SK-N-SH (cell line): ENCODE data around the gene DBP. TPM values are rescaled to one million over a fixed set of nuclear protein-coding genes. Genes with fewer than 3 reads are reported as not detected.

Source experiments
- CTCF ChIA-PET: fragments of 300-600, 350-600 bp; formaldehyde crosslinking; extraction: SDS; loops from one replicate; lab custom pipeline; 2021; lab: Yijun Ruan, JAX
- POLR2A ChIA-PET: fragments of 350-600 bp; sonication (Branson Sonifier 250); formaldehyde crosslinking; extraction: SDS; loops from one replicate; lab custom pipeline; 2020; ENCODE audit warnings: antibody characterized with exemption, inconsistent platforms; lab: Yijun Ruan, JAX
- DNase-seq: peaks from one replicate; pipeline ENCODE4 v3.0.0; 2012
- H2AFZ ChIP-seq: fragments of 200-600 bp; sonication (generic); 2 replicates; pipeline ENCODE4 v1.8.1; 2016; ENCODE audit warnings: antibody characterized with exemption, mild to moderate bottlenecking, low read depth
- H3F3A ChIP-seq: fragments of 200-600 bp; sonication (generic); replicated peaks from 2 replicates; pipeline ENCODE3; 2016; ENCODE audit warnings: antibody characterized with exemption, mild to moderate bottlenecking; ENCODE audit not compliant: insufficient read depth
- H3K27ac ChIP-seq, 2 experiments: fragments of 200-500 bp in 1 of 2; fragments of 200-600 bp in 1 of 2; sonication (Bioruptor generic) in 1 of 2; sonication (generic), shearing (Covaris generic) in 1 of 2; 2 replicates each; pipeline versions ENCODE4 v1.5.1 to v1.6.1; 2014 to 2016; ENCODE audit warnings: low read depth in 2 of 2, inconsistent platforms in 1 of 2, low read length in 1 of 2, mild to moderate bottlenecking in 1 of 2, mixed read lengths in 1 of 2
- H3K27me3 ChIP-seq: fragments of 200-600 bp; sonication (generic), shearing (Covaris generic); 2 replicates; pipeline ENCODE4 v1.6.1; 2016; ENCODE audit warnings: mixed run types; ENCODE audit not compliant: insufficient read depth
- H3K36me3 ChIP-seq, 2 experiments: fragments of 200-500 bp in 1 of 2; fragments of 200-600 bp in 1 of 2; sonication (Bioruptor generic) in 1 of 2; sonication (generic) in 1 of 2; replicated peaks in 1 of 2; 2 replicates each; pipeline versions ENCODE3 to v1.5.1; 2014 to 2016; ENCODE audit warnings: low read length in 1 of 2, mild to moderate bottlenecking in 1 of 2; ENCODE audit not compliant: insufficient read depth in 2 of 2, control insufficient read depth in 1 of 2
- H3K4me1 ChIP-seq, 2 experiments: fragments of 200-500 bp in 1 of 2; fragments of 200-600 bp in 1 of 2; sonication (Bioruptor generic) in 1 of 2; sonication (generic), shearing (Covaris generic) in 1 of 2; 2 replicates each; pipeline versions ENCODE4 v1.5.1 to v1.6.1; 2014 to 2016; ENCODE audit warnings: low read depth in 1 of 2, low read length in 1 of 2, mixed run types in 1 of 2; ENCODE audit not compliant: insufficient read depth in 2 of 2, control insufficient read depth in 1 of 2
- H3K4me2 ChIP-seq: fragments of 200-600 bp; sonication (generic), shearing (Covaris generic); 2 replicates; pipeline ENCODE4 v1.6.1; 2017; ENCODE audit warnings: mixed run types
- H3K4me3 ChIP-seq, 2 experiments: fragments of 200-500 bp in 1 of 2; fragments of 200-600 bp in 1 of 2; sonication (Bioruptor generic) in 1 of 2; sonication (generic), shearing (Covaris generic) in 1 of 2; 2 replicates each; pipeline versions ENCODE4 v1.5.1 to v1.8.1; 2014 to 2016; ENCODE audit warnings: low read depth in 2 of 2, inconsistent platforms in 1 of 2, low read length in 1 of 2, mild to moderate bottlenecking in 1 of 2, mixed read lengths in 1 of 2, moderate library complexity in 1 of 2
- H3K79me2 ChIP-seq: fragments of 200-600 bp; sonication (generic); 2 replicates; pipeline ENCODE4 v1.8.1; 2017; ENCODE audit warnings: mild to moderate bottlenecking; ENCODE audit not compliant: insufficient read depth
- H3K9ac ChIP-seq: fragments of 200-600 bp; sonication (generic); 2 replicates; pipeline ENCODE4 v1.6.1; 2017; ENCODE audit warnings: mixed run types
- H3K9me2 ChIP-seq: fragments of 200-600 bp; sonication (generic); 2 replicates; pipeline ENCODE4 v1.6.1; 2017; ENCODE audit warnings: mixed run types
- H3K9me3 ChIP-seq: fragments of 200-600 bp; sonication (generic); 2 replicates; pipeline ENCODE4 v1.6.1; 2017; ENCODE audit warnings: mixed run types, mild to moderate bottlenecking, moderate library complexity
- H4K20me1 ChIP-seq: fragments of 200-600 bp; sonication (generic); 2 replicates; pipeline ENCODE4 v1.6.1; 2017; ENCODE audit warnings: mild to moderate bottlenecking, mixed run types; ENCODE audit not compliant: insufficient read depth
- CHD2 ChIP-seq: fragments of 150-350 bp; IDR thresholded peaks from 2 replicates; pipeline ENCODE4 v1.6.1; 2018; ENCODE audit warnings: low read length; ENCODE audit not compliant: partially characterized antibody
- EP300 ChIP-seq, 2 experiments: IDR thresholded peaks; 2 replicates each; pipeline versions ENCODE4 v1.4.0 to v1.6.1; 2012; ENCODE audit warnings: borderline replicate concordance in 1 of 2, low read depth in 1 of 2, low read length in 1 of 2
- FOXJ3 ChIP-seq: sonication (generic); formaldehyde crosslinking; IDR thresholded peaks from 2 replicates; pipeline ENCODE4 v1.5.1; 2020; ENCODE audit warnings: mild to moderate bottlenecking, missing genetic modification reagents
- FOXM1 ChIP-seq: IDR thresholded peaks from 2 replicates; pipeline ENCODE4 v1.4.0; 2012; ENCODE audit warnings: low read depth, mild to moderate bottlenecking
- GATA2 ChIP-seq: sonication (generic); formaldehyde crosslinking; IDR thresholded peaks from 2 replicates; pipeline ENCODE4 v1.5.0; 2020; ENCODE audit warnings: mild to moderate bottlenecking, missing genetic modification reagents
- MXI1 ChIP-seq: IDR thresholded peaks from 2 replicates; pipeline ENCODE4 v1.6.1; 2012; ENCODE audit warnings: mild to moderate bottlenecking, low read depth, low read length, improper control_type of control experiment
- RFX5 ChIP-seq: IDR thresholded peaks from 2 replicates; pipeline ENCODE4 v1.6.1; 2012; ENCODE audit warnings: mild to moderate bottlenecking, improper control_type of control experiment, low read length
- RXRA ChIP-seq: IDR thresholded peaks from 2 replicates; pipeline ENCODE4 v1.4.0; 2012; ENCODE audit warnings: low read depth, mild to moderate bottlenecking, borderline replicate concordance
- SMC3 ChIP-seq: IDR thresholded peaks from 2 replicates; pipeline ENCODE4 v1.6.1; 2012; ENCODE audit warnings: low read depth, low read length, improper control_type of control experiment
- TCF12 ChIP-seq: IDR thresholded peaks from 2 replicates; pipeline ENCODE4 v1.4.0; 2012
- USF1 ChIP-seq: IDR thresholded peaks from 2 replicates; pipeline ENCODE4 v1.4.0; 2012; ENCODE audit warnings: low read depth, borderline replicate concordance
- USF2 ChIP-seq: fragments of 150-350 bp; IDR thresholded peaks from 2 replicates; pipeline ENCODE4 v1.6.1; 2017; ENCODE audit warnings: antibody characterized with exemption, low read length, low read depth, borderline replicate concordance
- YY1 ChIP-seq: IDR thresholded peaks from 2 replicates; pipeline ENCODE4 v1.4.0; 2012; ENCODE audit warnings: low read depth, mild to moderate bottlenecking
- ZBTB33 ChIP-seq: IDR thresholded peaks from 2 replicates; pipeline ENCODE4 v1.4.0; 2012; ENCODE audit warnings: low read depth, borderline replicate concordance
- WGBS: methylation state at CpG from one replicate; pipeline ENCODE4 v1.1.6; 2017; ENCODE audit warnings: low lambda C conversion rate; 5-methylcytosine and 5-hydroxymethylcytosine counted together
- polyA plus RNA-seq, 3 experiments: library from polyadenylated mRNA; depleted of rRNA; stranded (reverse); fragments of >200 nt; gene quantifications; 2 replicates each; pipeline ENCODE4 v1.2.3, GENCODE V29; 2012
- TF ChIP-seq, protein P1 (sequence below): IDR thresholded peaks from 2 replicates; pipeline ENCODE4; 2012
- TF ChIP-seq, protein P2 (sequence below): fragments of 150-350 bp; IDR thresholded peaks from 2 replicates; pipeline ENCODE4 v1.6.1; 2016; ENCODE audit warnings: mild to moderate bottlenecking, low read depth, low read length
- TF ChIP-seq, protein P3 (sequence below): fragments of 200-600 bp; sonication (generic); IDR thresholded peaks from 2 replicates; pipeline ENCODE4 v1.6.1; 2017; ENCODE audit warnings: antibody characterized with exemption, mild to moderate bottlenecking, moderate library complexity

DBP gene
- polyA plus RNA-seq, 1 of the 3 experiments (the other 2 are of a cell fraction): 12.6 TPM

DNA sequence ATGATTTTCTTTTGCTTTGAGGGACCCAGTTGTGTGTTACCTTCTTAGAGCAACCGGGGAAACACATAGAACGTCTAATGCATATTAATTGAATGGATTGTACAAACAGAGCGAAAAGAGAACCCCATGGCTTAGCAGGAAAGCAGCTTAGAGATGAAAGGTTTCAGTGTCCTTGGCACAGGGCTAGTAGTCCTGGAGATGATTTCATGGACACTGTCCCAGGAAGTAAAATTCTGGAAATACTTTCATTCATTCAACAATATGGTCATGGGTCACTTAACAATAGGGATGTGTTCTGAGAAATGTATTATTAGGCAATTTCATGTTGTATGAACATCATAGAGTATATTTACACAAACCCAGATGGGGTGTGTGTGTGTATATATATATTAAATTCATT, 48.9 kb upstream of the DBP start:
- TF ChIP-seq SMC3 (no peak), CHD2 (no peak), RXRA (no peak), MXI1 (no peak), FOXM1 (no peak), EP300 (IDR thresholded peaks at IDR 0.05; ENCODE audit: borderline replicate concordance in 1 of 2, low read depth in 1 of 2, low read length in 1 of 2) (no peak), GATA2 (CRISPR knock-in tag) (no peak), TCF12 (no peak), USF2 (no peak), RFX5 (no peak), YY1 (no peak), FOXJ3 (CRISPR knock-in tag) (no peak), ZBTB33 (no peak), USF1 (no peak)
- TF ChIP-seq, protein P1, sequence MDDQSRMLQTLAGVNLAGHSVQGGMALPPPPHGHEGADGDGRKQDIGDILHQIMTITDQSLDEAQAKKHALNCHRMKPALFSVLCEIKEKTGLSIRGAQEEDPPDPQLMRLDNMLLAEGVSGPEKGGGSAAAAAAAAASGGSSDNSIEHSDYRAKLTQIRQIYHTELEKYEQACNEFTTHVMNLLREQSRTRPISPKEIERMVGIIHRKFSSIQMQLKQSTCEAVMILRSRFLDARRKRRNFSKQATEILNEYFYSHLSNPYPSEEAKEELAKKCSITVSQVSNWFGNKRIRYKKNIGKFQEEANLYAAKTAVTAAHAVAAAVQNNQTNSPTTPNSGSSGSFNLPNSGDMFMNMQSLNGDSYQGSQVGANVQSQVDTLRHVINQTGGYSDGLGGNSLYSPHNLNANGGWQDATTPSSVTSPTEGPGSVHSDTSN: no peak
- TF ChIP-seq, protein P2, sequence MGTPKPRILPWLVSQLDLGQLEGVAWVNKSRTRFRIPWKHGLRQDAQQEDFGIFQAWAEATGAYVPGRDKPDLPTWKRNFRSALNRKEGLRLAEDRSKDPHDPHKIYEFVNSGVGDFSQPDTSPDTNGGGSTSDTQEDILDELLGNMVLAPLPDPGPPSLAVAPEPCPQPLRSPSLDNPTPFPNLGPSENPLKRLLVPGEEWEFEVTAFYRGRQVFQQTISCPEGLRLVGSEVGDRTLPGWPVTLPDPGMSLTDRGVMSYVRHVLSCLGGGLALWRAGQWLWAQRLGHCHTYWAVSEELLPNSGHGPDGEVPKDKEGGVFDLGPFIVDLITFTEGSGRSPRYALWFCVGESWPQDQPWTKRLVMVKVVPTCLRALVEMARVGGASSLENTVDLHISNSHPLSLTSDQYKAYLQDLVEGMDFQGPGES: no peak
- TF ChIP-seq, protein P3, sequence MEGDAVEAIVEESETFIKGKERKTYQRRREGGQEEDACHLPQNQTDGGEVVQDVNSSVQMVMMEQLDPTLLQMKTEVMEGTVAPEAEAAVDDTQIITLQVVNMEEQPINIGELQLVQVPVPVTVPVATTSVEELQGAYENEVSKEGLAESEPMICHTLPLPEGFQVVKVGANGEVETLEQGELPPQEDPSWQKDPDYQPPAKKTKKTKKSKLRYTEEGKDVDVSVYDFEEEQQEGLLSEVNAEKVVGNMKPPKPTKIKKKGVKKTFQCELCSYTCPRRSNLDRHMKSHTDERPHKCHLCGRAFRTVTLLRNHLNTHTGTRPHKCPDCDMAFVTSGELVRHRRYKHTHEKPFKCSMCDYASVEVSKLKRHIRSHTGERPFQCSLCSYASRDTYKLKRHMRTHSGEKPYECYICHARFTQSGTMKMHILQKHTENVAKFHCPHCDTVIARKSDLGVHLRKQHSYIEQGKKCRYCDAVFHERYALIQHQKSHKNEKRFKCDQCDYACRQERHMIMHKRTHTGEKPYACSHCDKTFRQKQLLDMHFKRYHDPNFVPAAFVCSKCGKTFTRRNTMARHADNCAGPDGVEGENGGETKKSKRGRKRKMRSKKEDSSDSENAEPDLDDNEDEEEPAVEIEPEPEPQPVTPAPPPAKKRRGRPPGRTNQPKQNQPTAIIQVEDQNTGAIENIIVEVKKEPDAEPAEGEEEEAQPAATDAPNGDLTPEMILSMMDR: no peak
- H3K27me3 ChIP-seq: no peaks in the 10 kb centered on the region
- H3K79me2 ChIP-seq: no peaks in the 10 kb centered on the region
- CTCF ChIA-PET: interaction anchor here (2.5 kb wide), 1 partner anchor 11 kb away, joined by 12 read pairs; no protein-coding TSS in a partner anchor
- no peak overlapping the region for H3K4me2 ChIP-seq
- H3K4me3 ChIP-seq: no peak overlapping the region
- H2AFZ ChIP-seq: no peak overlapping the region
- no peaks in the 10 kb centered on the region for H3K36me3 ChIP-seq
- WGBS: 77% methylated on average over 3 of the region's 3 CpGs
- POLR2A ChIA-PET: no interaction called here
- H3K9me3 ChIP-seq: no peaks in the 10 kb centered on the region
- no peaks in the 10 kb centered on the region for H3K9me2 ChIP-seq
- no peaks in the 10 kb centered on the region for H4K20me1 ChIP-seq
- H3F3A ChIP-seq: no peaks in the 10 kb centered on the region
- H3K4me1 ChIP-seq: no peaks in the 10 kb centered on the region
- no peak for DNase-seq
- no peak overlapping the region for H3K27ac ChIP-seq
- H3K9ac ChIP-seq: no peak overlapping the region
